Superior temporal gyrus (tissue), 1 donor: ENCODE data around the gene HNRNPDL.
"Not testable (repeated sequence)": the region's sequence is repeated elsewhere in the genome, so short reads cannot be mapped to it uniquely, and the experiment has no call there.

Experiments
- DNase-seq: peaks from one replicate; pipeline ENCODE4 v3.0.0-alpha.2; 2016; ENCODE audit errors: extremely low spot score

HNRNPDL gene

DNA sequence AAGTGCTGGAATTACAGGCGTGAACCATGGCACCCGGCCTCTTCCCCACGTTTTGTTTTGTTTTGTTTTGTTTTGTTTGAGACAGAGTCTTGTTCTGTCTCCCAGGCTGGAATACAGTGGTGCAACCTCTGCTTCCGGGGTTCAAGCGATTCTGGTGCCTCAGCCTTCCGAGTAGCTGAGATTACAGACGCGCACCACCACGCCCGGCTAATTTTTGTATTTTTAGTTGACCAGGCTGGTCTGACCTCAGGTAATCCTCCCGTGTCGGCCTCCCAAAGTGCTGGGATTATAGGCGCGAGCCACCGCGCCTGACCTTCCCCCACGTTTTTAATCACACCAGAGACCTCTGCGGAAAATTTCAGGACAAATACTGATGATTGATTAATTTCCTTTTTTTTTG is 2.3 kb upstream of the HNRNPDL start:
- no peak for DNase-seq

DNA sequence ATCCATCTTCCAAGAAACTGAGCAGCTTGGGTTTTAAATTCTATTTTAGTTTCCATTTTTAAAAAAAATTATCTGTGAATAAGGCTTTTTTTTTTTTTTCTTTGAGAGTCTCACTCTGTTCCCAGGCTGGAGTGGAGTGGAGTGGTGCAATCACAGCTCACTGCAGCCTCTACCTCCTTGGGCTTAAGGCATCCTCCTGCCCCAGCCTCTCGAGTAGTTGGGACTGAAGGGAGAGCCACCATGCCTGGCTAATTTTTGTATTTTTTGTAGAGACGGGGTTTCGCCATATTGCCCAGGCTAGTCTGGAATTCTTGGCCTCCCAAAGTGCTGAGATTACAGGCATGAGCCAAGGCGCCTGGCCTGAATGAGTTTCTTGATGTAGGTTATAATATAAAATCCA is 1.6 kb upstream of the HNRNPDL start:
- DNase-seq, result no peak

DNA sequence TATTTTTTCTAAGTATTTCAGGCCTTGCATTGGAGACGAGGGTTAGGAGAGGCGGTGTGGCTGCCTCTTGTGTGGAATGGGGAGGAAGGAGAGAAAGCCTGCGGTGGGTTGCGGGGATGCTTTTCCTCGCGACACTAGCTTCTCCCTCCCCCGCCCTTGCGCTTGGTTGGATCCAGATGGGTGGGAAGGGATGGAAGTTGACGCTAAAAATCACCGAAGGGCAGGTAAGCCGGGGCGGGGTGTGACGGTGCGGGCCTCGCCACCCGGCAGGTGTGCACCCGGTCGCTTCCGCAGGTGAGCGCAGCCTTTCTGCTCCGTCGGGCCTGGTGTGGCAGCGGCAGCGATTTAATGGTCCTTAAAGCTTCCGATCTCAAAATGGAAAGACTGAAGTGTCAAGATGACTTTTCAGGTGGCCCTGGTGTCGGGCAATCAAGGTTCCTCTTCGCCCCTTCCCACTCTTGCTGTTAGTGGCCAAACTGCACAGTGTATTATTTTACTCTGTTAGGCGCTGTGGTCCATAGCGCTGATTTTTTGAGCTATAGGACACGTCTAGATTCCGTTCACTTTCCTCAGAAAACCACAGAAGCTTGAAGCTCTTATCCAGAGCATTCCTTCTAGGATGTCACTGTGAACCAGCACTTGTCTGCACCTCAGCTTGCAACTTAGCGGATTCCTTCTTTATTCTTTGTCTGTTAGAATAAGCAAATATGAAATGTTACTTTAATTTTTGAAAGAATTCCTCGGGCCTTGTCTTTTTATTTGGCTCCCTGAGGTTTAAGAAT is 893 bp upstream of the HNRNPDL start:
- DNase-seq, result peak; percentile 24

DNA sequence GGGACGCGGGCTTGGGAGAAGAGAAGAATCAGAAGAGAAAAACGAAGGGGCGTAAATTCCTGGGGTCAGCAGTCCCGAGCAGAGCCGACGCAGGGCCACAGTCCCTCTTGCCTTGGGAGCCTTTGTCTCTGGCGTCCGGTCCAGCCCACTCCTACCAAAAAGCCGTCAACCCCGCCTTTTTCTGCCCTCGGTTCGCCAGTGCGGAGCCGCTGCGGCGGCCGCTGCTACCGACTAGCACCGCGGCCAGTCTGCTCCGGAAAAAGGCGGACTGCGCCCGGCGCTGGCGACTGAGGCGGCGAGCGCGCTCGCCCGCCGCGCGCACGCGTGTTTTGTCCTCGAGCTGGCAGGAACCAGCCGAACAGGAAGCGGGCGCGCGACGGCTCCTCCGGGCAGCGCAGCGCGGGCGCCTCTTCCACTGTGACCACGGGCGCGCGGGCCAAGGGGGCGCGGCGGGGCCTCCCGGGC is 502 bp downstream of the HNRNPDL start:
- no peak for DNase-seq

DNA sequence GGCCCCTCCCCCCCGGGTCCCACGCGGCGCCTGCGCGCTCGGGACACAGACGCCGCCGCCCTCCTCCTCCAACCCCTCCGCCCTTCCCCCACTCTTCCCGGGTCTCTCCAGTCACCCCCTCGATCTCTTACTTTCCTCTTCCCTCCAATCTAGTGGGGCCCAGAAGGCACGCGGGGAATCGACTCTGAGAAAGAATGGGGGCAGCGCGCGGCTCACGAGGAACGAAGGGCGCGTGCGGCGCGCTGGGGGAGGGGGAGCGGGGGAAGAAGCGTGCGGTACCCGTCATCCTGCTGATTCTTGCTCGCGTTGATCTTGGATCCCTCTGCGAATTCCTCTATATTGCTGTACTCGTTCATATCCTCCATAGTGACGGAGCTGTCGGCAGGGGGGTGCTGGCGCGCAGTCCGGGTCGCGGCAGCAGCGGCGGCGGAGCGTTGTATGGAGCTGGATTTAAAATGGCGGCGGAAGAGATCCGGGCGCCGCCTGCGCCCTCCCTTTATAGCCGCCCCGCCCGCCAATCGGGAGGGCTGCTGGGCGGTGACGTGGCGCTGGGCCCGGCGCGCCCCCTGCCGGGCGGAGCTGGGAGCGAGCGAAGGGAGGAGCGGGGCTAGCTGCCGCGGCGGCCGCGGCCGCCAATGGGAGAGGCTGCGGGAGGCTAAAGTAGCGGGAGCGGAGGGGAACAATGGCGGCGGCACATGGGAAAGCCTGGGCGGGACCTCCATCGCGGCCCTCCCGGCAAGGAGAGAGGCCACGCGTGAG is 1.1 kb downstream of the HNRNPDL start:
- DNase-seq, result peak; percentile 94

DNA sequence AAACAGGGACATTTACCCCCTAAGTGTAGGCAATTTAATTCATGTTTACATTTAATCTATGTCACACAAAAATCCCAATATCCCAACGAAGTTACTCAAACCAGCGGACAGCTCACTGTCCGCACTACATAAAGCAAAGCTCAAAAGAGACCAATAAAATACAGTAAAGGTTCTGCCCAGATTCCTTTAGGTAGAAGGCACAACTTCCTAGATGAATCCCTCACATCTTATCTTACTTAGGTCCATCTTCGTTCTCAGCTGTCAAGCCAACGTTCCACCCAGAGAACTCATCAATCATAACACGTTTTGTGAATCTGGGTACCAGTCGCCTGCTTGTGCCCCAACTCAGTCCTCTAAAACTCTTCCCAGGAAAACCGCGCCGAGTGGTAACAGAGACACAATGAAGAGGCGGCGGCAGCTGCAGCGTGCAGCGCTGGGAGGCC is 1.7 kb downstream of the HNRNPDL start:
- no peak for DNase-seq

DNA sequence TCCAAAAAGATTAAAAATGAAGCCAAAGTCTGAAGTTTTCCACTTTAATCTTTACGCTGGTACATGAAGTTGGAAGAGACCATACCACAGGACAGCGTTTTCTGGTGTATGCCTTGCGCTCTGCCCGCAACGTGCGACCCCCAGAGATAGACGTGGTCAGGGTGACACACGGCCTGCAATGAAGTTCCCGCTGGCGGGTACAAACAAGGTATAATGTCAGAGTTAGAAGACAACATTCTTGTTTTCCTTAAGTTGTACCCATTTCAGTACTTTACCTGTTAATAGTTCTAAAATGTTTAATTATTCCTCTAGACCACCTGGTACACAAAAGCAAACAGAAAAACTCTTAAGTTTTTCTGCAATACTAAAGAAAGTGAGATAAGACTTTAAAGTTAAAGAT is 4.8 kb downstream of the HNRNPDL start:
- no peak for DNase-seq

DNA sequence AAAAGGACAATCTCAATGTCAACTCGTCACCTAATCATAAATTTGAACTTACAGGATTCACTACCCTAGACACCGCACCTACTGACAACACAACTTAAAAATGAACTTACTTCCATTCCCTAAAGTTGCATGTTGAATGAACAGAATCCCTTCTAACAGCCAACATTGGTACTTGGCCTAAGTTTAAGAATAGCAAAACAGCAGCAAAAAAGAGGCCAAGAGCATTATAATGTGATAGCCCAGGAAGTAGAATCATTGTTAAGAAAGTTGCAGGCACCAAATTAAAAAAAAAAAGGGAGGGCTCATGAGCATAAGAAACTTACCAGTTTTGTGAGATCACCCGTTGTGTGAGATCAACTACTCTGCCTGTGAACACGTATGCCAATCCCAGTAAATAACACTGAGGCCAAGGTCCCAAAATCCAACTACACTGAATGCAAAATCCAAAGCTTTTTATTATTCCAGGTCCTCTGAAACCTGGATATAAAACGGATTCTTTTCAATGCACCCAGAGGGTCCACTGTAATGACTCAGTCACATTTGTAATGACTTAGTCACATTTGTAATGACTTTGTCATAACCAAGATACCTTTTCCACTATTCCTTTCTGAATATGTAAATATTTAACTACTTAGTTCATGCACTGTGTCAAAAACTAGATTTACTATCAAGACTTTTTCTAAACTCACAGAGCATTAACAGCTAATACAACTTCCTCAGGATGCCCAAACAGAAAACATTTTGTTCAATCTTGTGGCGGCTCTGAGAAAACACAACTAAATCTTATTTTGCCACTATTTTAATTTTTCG is 6.8 kb downstream of the HNRNPDL start:
- DNase-seq, result no peak

DNA sequence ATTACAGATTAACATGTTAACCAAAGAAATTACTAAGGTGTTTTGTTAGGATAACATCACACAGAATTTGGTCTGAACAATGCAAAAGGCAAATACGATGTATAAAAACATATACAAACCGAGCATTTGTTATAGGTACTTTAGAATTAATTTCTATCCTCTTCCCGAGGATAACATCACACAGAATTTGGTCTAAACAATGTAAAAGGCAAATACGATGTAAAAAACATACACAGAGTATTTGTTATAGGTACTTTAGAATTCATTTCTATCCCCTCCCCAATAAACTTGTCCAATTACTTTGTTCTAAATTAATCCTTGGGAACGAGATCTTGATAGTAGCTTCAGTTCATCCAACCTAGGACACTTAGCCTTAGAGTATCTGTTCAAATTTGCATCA is 7.6 kb downstream of the HNRNPDL start:
- DNase-seq, result no peak

DNA sequence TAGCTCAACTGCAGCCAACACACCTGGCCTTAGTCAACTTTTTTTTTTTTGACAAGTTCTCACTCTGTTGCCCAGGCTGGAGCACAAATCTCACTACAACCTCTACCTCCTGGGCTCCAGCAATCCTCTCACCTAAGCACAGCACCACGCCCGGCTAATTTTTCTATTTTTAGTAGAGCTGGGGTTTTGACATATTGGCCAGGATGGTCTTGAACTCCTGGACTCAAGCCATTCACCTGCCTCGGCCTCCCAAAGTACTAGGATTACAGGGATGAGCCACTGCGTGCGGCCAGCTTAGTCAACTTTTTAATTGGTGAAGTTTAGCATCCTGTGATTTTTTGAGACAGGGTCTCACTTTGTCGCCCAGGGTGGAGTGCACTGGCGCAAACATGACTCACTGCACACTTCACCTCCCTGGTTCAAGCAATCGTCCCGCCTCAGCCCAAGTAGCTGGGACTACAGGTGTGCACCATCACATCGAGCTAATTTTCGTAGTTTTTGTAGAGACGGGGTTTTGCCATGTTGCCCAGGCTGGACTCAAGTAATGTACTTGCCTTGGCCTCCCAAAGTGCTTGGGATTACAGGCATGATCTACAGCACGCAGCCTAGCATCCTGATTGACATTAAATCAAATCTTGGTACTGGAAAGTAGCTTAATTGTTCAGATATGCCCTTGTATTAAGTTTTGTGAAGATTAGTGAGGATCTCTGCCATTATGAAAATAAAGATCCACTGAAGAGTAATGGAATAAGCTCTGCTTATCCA is 8.3 kb downstream of the HNRNPDL start:
- DNase-seq, result no peak

DNA sequence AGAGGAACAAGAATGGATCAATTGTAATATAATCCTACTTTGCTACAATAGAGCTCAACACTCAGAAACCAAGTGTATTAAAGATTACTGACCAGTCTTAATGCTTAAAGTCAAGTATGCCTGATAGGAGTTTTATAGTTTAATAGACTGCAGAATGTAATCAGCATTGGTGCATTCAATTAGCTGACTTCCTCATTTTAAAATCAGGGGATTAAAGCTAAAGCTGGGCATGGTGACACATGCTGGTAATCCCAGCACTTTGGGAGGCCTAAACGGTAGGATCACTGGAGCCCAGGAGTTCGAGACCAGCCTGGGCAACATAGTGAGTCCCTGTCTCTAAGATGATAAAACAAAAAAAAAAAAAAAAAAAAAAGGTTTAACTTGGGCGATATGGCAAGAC is 10.8 kb downstream of the HNRNPDL start:
- no peak for DNase-seq

DNA sequence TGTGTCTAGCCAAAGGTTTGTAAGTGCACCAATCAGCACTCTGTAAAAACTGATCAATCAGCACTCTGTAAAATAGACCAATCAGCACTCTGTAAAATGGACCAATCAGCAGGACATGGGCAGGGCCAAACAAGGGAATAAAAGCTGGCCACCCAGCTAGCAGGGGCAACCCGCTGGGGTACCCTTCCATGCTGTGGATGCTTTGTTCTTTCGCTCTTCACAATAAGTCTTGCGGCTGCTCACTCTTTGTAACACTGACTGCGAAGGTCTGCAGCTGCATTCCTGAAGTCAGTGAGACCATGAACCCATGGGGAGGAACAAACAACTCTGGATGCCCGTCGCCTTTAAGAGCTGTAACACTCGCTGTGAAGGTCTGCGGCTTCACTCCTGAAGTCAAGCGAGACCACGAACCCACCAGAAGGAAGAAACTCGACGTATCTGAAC is 14.3 kb downstream of the HNRNPDL start:
- no peak for DNase-seq

DNA sequence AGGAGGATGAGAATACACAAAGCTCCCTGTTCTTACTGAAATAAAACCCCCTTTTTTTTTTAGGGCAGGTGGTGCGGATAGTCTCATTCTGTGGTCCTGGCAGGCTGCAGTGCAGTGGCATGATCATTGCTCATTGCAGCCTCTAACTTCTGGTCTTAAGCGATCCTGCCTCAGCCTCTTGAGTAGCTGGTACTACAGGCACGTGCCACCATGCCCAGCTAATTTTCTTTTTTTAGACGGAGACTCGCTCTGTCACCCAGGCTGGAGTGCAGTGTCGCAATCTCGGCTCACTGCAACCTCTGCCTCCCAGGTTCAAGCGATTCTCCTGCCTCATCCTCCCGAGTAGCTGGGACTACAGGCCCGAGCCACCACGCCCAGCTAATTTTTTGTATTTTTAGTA is 15.2 kb downstream of the HNRNPDL start:
- not testable (repeated sequence) for DNase-seq

DNA sequence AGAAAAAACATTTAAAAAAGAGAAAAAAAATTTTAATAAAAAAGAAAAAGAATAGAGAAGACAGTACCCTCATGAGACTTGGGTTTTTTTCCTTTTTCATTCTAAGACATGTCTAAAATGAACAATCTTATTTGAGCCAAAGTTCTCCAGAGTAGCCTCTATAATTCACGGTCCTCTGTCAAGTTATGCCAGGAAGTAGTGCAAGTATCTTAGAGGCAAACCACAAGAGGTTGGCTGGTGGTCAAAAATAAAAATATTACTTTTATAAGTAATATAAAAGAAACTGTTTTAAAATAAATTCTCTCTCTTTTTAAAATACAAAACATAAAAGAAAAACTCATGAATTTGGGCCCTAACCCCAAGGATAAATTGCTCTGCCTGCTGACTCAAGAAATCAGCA is 26.5 kb downstream of the HNRNPDL start:
- no peak for DNase-seq

DNA sequence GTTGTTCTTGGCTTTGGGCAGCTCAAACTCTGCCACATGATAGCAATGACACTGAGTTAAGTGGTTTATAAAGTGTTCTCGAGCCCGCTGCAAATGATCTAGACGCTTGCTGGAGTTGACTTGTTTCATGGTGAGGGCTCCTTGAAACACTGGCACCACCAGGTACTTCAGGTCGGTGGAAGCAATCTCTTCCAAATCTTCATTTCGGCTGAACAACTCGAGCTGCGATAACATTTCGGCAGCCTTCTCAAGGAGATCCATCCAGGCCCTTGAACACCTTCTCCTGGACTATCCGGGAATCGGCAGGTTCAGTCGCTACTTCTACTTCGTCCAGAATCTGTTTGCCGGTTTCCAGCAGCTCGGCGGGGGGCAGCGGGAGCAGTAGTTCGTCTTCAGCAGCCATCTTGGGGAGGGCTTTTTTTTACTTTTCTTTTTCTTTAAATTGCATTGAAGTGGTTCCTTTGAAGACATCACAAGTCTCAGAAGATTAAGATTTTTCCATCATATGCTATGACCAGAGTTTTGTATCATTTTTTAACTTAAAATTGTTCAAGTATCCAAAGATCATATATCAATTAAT is 28.0 kb downstream of the HNRNPDL start:
- no peak for DNase-seq

DNA sequence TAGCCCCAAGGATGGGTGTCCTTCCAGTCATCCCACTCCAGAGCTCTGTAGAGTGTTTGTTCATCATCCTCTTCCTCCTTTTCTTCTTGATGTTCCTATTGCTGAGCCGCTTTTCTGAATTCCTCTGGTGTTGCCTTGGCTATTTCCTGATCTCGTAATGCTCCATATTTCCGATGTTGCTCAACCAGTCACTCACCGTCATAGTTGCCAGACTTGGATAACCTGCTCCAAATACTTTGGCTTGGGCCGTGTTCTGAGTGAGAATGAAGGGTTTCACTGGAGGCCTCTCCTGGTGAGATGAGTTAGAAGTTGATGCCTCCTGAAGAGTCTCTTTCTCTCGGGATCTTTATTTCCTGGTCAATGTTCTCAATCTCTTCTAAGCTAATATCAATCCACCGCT is 28.7 kb downstream of the HNRNPDL start:
- DNase-seq, result no peak

DNA sequence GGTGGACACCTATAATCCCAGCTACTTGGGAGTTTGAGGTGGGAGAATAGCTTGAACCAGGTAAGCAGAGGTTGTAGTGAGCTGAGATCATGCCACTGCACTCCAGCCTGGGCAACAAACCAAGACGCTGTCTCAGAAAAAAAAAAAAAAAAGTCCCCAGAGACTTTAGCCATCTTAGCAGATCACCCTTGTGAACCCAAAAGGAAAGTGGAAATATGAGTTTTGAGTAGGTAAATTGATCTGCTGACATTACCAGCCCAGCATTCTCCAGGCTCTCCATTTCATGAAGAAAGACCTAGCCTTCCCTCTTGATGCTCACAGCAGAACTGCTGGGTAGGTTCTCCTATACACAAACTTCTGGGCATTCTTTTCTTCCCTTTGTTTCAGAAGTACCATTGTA is 32.0 kb downstream of the HNRNPDL start:
- DNase-seq, result no peak

DNA sequence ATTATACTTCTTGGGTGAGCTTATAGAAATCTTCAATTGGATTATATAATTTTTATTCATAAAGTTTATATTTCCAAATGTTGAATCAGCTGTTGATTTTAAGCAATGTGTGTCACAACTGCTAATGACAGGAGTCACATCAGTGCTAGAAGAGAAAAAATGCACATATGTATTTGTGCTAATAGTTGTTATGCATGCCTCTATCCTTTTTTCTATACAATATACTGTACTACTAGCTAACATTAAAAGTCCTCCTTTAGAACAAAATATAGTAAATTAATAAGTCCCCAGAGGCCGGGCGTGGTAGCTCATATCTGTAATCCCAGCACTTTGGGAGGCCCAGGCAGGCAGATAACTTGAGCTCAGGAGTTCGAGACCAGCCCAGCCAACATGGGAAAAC is 32.7 kb downstream of the HNRNPDL start:
- DNase-seq, result no peak

DNA sequence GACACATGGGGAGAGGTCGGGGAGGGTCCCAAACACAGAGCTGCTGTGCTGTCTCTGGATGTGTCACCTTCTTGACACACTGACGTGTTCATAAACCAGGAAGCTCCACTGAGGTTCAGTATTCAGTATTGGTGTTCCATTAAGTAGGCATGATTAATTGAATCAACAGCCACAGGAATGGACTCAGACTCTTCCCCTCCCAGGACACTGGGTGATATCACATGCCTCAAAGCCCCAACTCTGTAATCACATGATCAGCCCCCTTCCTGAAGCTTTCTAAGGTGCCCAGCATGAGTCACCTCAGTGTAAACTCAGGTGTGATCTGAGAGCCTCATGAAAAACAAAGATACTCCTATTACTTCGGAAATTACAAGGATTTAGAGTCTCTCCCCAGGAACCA is 35.4 kb downstream of the HNRNPDL start:
- DNase-seq, result no peak

DNA sequence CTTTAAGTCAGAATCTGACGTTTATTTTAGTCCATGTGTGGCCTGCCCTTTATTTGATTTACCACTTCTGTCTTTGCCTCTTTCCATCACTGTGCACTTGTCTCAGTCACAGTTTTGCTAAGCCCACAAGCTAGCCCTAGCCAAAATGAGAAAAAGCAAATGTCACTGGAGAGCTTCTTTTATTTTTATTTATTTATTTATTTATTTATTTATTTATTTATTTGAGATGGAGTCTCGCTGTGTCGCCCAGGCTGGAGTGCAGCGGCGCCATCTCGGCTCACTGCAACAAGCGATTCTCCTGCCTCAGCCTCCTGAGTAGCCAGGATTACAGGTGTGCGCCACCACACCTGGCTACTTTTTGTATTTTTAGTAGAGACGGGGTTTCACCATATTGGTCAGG is 40.2 kb downstream of the HNRNPDL start:
- not testable (repeated sequence) for DNase-seq

DNA sequence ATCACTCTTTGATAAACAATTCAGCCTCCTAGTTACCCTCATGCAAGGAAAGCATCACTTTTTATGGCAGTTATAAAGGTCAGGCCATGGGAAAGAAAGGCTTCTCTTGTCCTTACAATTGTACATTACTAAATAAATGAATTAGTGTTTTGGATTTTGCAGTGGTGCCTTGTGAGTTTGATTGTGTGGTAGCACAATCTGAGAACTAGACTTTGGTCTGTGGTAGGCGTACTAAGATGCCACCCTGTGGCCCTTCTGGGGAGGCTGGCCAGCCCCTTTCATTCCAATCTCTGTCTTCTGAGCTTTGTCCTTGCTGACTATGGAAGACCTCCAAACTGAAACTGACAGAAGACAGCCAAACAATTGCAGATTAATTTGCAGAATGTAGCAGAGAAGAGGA is 41.9 kb downstream of the HNRNPDL start:
- peak; percentile 20 for DNase-seq
